Measurements from ENCODE around the gene KIAA0513.
"Not testable (repeated sequence)": the region's sequence is repeated elsewhere in the genome, so short reads cannot be mapped to it uniquely, and the experiment has no call there.

KIAA0513 gene

GRCh38 chr16:85096921-85097320 lies 69.3 kb downstream of the KIAA0513 start:
- intact Hi-C loops (cut with DNase I) = no loop called here
- no peak for DNase-seq

GRCh38 chr16:85098565-85098964 lies 71.0 kb downstream of the KIAA0513 start:
- intact Hi-C loops (cut with DNase I) = no loop called here
- no peak for DNase-seq

DNA sequence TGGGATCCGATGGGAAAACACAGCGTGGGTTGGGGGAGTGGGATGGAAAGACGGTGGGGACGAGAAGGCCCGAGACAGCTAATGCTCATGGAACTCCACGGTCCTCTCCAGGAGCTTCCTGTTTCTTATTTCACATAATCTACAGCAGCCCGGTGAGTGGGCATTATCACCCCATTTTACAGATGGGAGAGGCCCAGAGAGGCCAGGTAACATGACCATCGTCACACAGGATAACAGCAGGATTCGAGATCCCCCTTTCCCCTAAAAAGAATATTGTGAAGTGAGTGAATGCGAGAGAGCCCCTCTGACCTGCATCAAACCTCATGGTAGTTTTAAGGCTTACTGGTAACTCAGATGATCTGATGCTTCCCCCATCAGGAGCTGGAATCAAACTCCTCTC lies 72.7 kb downstream of the KIAA0513 start:
- intact Hi-C loops (cut with DNase I) = no loop called here
- DNase-seq = no peak

- intact Hi-C loops (cut with DNase I) = no loop called here
Measured at GRCh38 chr16:85101956-85102630, 74.5 kb downstream of the KIAA0513 start.

GRCh38 chr16:85103114-85104079 lies 75.8 kb downstream of the KIAA0513 start:
- intact Hi-C loops (cut with DNase I) = no loop called here
- DNase-seq = no peak

More at GRCh38 chr16:85101956-85102630, 74.5 kb downstream of the KIAA0513 start:
- DNase-seq = no peak

GRCh38 chr16:85104147-85104546 lies 76.6 kb downstream of the KIAA0513 start:
- DNase-seq = no peak
- intact Hi-C loops (cut with DNase I) = no loop called here

- DNase-seq = peak in 1 of 10 donors; percentile 20
- intact Hi-C loops (cut with DNase I) = no loop called here
Measured at GRCh38 chr16:85104821-85105391, 77.3 kb downstream of the KIAA0513 start.

DNA sequence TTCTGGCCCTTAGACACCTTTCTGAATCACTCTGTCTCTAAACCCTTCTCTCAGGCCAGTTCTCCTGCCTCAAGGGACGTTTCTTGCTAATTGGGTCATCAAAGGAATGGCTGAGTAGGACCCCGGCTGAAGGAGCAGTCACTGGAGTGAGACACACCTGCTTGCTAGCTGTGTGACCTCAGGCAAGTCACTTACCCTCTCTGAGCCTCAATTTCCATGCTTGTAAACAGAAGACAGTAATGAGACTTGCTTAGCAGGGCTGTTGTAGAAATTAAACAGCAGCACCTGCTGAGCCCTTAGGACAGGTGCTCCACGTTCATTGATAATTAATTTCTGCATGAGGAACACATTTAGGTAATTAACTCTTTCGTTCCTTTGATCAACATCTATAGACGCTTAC lies 77.9 kb downstream of the KIAA0513 start:
- no peak for DNase-seq
- intact Hi-C loops (cut with DNase I) = no loop called here

DNA sequence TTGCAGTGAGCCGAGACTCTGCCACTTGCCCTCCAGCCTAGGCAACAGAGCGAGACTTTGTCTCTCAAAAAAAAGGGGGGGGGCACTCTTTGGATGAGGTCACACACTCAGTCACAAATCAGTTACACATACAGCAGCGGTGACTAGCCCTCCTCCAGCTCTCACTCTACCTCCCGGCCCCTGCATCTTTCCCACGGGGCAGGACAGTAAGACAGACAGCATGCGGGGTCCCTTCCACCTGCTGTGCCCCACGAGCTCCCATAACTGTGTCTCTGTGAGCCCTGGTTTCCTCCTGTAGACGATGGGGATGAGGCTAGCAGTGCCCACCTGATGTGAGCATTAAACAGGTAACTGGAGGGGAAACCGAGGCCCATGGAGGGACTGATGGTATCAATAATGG lies 79.5 kb downstream of the KIAA0513 start:
- intact Hi-C loops (cut with DNase I) = no loop called here
- DNase-seq = no peak

DNA sequence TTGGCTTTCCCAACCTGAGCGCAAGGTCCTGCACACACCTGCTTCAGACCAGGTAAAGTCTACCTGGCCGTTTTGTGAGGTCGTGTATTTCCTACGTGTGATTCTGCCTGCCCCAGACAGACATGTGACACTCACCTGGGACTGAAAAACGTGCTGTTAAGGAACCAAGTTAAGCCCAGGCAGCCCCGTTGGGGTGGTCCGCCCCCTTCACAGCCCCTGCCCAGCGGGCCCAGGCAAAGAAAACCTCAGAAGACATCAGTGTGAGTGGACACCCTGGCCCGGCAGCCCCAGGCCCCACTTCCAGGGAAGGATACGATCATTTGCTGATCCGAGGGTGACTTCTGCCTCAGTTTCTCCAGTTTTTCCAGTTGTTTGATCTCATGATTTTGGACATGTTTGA lies 79.9 kb downstream of the KIAA0513 start:
- no peak for DNase-seq
- intact Hi-C loops (cut with DNase I) = no loop called here

DNA sequence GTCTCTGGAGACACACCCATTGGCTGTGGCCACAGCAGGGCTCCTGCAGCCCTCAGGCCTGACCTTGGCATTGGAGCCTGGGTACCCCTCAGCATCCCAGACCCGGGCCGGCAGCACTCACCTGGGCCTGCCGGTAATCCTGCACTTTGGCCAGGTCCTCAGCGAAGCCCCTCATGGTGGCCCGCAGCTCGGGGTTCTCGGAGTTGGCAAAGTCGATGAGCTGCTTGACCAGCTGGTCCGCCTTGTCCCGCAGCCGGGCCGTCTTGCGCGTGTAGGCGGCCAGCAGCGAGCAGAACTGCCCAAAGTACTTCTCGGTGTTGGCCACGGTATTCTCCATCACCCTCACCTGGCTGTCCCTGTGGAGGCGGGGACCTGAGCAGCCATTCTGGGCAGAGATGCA lies 82.5 kb downstream of the KIAA0513 start:
- DNase-seq = no peak
- intact Hi-C loops (cut with DNase I) = loop anchor here (10.0 kb wide), 1 partner anchor 125 kb away; no protein-coding TSS in a partner anchor

GRCh38 chr16:85111184-85111583 lies 83.6 kb downstream of the KIAA0513 start:
- DNase-seq = no peak
- intact Hi-C loops (cut with DNase I) = loop anchor here (10.0 kb wide), 1 partner anchor 124 kb away; no protein-coding TSS in a partner anchor

DNA sequence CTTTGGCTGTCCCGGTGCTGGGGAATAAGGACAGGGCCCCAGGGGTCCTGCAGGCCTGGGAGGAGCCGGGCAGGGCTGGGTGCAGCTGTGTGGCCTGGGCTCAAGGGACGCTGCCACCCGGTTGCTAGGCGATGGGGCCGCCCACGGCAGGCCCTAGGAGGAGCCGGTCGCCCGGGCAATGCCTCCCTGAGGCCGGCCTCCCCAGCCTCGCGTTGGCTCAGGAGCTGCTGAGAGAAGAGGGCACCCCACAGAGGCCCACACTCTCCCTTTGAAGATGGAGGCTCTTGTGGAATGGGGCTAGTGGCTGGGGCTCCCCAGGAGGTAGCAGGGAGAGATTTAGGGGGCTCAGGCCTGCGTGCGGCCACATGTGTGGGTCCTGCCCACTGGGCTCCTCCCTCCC lies 84.8 kb downstream of the KIAA0513 start, which contains the start of gene CIBAR2:
Gene CIBAR2, minus strand, starts transcription at position 109 of the 400 bp plus-strand sequence. CDS start 120 bp downstream, outside the sequence.
- intact Hi-C loops (cut with DNase I) = loop anchor here (10.0 kb wide), 1 partner anchor 122 kb away; no protein-coding TSS in a partner anchor
- DNase-seq = no peak

- intact Hi-C loops (cut with DNase I) = loop anchor here (10.0 kb wide), 1 partner anchor 122 kb away; no protein-coding TSS in a partner anchor
- no peak for DNase-seq
Measured at GRCh38 chr16:85113168-85113733, 85.7 kb downstream of the KIAA0513 start.

GRCh38 chr16:85113913-85114312 lies 86.3 kb downstream of the KIAA0513 start:
- no peak for DNase-seq
- intact Hi-C loops (cut with DNase I) = loop anchor here (10.0 kb wide), 1 partner anchor 121 kb away; no protein-coding TSS in a partner anchor

DNA sequence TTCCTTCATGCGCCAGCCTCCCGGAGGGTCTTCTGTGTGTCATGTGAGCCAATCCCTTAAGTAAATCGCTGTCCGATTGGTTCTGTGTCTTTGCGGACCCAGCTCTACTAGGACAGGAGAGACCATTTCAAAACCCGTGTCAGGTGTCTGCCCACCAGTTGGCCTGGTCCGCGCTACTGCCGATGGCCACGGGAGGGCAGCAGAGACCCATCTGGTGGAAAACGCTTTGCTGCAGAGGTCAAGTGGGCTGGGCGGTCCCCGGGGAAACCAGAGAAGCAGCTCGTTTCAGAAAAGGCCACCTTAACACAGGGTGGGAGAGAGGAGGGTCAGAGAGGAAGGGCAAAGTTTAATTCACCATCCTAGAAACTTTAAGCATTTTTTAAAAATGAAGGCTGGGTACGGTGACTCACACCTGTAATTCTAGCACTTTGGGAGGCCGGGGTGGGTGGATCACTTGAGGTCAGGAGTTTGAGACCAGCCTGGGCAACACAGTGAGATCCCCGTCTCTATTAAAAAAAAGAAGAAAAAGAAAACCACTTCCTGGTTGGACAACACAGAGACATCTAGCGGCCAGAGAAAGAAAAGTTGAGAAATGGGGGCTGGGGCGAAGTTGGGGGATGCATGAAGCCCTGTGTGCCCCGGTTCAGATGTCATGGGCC lies 87.4 kb downstream of the KIAA0513 start:
- peak; percentile 66 to 97 (median 89) for DNase-seq
- intact Hi-C loops (cut with DNase I) = loop anchor here (10.0 kb wide), 1 partner anchor 120 kb away; no protein-coding TSS in a partner anchor

DNA sequence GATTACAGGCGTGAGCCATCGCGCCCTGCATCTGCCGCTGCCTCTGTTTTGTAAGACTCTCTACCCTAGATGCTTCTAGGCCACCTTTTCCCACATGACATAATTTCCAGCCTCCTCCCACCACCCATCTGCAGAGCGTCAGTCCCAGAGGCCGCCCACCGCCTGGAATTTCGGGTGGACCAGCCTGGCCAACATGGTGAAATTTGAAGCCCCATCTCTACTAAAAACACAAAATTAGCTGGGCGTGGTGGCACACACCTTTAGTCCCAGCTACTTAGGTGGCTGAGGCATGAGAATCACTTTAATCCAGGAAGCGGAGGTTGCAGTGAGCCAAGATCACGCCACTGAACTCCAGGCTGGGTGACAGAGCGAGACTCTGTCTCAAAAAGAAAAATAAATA lies 89.8 kb downstream of the KIAA0513 start:
- intact Hi-C loops (cut with DNase I) = loop anchor here (10.0 kb wide), 1 partner anchor 117 kb away; no protein-coding TSS in a partner anchor
- no peak for DNase-seq

- DNase-seq = no peak
- intact Hi-C loops (cut with DNase I) = no loop called here
Measured at GRCh38 chr16:85120006-85120340, 92.4 kb downstream of the KIAA0513 start.

DNA sequence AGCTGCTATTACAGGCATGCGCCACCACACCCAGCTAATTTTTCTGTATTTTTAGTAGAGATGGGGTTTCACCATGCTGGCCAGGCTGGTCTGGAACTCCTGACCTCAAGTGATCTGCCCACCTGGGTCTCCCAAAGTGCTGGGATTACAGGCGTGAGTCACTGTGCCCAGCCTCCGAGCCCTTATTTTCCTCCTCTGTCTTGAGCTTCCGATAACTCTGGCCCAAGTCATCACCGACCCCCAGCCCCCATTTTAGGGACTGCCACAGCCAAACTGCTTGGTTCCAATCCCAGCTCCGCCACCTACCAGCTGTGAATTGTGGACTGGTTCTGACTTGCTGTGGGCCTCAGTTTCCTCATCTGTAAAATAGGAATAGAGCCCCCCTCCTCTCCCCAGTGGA lies 95.8 kb downstream of the KIAA0513 start:
- DNase-seq; intact Hi-C loops (cut with DNase I): not testable (repeated sequence)

All from posterior cingulate gyrus (tissue), 11 donors.